Activated T-cell treated with anti-CD3 and anti-CD28 coated beads for 48 hours (primary cell): ENCODE results near the gene TDRD7.
"Not testable (repeated sequence)": the region's sequence is repeated elsewhere in the genome, so short reads cannot be mapped to it uniquely, and the experiment has no call there.

Source experiments
- DNase-seq: peaks from one replicate; pipeline ENCODE4 v3.0.0-alpha.2; 2020; ENCODE audit warnings: low read depth

Gene TDRD7

DNA sequence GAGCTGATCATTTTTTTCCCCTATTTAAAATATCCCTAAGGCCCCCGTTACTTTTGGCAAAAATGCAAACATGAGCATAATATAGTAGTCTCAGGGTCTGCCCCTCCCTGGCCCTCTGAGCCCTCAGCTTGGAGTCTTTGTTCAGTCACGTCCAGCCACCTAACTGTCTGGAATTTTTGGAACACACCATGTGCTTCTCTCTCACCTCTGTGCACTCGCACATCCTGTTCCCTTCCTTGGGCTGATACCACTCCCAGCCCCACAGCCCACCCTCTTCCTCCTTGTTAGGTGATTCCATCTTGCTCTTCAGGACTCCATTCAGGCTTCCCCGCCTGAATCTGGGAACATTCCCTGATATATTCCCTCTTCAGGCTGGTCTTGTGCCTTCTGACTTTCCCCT is 16.0 kb downstream of the TDRD7 start:
- DNase-seq: no peak

DNA sequence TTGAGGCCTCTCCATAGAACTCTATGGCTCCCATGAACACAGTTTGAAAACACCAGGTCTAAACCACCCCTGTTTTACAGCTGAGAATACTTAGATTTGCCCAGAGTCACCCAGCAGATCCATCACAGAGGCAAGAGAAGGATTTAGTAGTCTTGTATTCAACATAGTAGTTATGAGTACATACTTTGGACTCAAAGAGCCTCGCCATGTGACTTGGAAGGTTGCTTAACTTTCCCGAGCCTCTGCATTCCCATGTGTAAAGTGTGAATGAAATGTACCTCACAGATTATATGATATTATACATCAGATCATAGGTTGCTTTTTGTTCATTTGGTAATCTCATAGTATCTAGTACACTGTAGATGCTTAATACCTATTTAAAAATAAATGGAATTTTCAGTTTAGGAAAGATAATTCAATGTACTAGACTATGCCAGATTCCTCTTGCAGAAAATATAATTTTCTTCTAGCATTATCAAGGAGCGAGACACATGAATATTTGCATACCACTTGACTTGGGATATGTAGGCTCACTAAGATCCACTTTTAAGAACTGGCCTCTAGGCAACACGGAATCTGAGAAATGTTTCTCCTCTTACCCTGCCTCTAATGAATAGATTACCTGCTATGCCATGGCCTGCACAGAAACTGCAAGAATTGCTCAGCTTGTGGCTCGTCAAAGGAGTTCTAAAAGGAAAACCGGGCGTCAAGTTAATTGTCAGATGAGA is 18.6 kb downstream of the TDRD7 start:
- DNase-seq: no peak

DNA sequence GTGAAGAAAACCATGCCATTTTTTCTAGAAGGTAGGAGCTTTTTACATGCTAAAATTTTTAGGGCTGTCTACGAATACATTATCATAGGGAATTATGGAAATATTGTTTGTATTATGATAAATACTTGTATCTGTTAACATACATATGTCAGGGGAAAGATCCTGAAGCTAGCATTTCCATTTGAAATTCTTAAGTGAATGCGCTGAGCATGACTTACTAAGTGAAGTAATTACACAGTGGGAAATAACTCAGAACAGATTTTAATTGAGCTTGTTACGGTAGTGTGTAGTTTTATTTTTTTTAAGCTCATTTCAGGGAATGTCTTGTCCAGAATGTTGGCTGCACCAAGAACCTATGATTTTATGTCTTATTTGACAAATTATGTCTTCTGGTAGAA is 19.1 kb downstream of the TDRD7 start:
- no peak for DNase-seq

DNA sequence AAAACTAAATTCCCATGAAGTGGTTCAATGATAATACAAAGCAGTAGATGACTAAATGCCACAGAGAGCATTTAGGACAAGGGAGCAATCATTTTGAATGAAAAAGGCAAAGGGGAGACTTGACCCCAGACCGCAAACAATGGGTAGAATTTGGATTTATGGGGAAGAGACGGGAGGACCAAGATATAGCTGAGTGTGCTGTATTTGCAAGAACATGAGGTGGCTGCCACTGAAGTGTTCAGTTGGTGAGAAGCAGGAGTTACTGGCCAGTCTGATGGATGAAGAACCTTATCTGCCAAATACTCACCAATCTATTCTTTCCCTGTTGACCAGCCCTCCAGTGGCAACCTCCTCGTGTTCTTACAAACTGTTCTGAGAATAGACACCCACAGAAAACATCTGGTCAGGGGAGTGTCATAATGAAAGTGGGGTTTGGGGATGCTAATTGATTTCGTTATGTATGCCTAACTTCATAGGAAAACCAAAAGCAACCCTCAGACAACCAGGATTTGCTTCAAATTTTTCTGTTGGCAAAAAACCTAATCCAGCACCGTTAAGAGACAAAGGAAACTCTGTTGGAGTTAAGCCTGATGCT is 19.8 kb downstream of the TDRD7 start:
- no peak for DNase-seq

DNA sequence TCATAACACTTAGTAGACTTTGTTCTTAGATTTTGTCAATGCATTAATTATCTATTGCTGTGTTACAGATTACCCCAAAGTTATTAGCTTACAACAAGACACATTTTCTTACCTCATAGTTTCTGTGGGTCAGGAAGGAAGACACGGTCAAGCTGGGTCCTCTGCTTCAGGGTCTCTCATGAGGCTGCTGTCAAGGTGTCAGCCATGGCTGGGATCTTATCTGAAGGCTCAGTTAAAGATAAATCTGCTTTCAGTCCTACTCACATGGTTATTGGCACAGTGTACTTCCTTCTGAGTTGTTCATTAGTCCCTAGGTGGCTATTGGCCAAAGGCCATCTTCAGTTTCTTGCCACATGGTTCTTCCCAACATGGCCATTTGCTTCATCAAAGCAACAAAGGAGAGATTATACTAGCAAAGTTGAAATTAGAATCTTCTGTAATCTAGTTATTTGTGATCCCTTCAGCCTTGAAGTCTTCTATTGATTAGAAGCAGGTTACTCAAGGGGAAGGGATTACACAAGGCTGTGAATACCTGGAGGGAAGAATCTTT is 25.2 kb downstream of the TDRD7 start:
- DNase-seq: no peak

DNA sequence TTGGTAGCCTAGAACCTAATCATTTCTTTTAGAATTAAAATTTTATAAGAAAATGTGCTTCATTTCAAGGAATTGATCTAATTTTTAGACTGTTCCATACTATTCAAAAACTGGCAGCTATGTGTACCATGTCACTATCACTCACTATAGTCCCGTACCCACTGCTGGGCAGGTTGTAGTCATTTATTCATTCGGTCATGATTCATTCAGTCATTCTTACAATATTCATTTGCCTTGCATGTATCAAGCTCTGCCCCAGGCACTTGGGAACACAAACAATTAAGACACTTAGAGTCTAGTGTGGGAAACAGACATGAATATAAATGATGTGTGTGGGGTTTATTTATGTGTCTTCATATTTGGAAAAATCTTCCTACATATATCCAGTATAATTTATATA is 26.4 kb downstream of the TDRD7 start:
- no peak for DNase-seq

DNA sequence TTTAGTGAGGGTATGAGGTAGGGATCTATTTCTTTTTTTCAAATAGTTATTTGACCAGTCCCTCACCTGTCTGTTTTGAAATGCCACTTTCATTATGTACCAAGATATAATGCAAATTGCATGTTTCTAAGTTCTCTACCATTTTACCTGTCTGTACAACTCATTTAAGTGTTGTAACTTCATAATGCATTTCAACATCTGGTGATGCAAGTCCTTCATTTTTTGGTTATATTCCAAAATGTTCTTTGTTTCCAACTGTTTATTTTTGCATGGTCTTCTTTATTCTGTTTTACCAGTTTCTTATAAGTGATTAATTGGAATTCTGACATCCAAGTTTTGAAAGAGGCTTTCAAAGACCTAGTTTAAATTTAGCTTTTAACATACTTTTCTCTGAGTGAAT is 26.8 kb downstream of the TDRD7 start:
- no peak for DNase-seq

DNA sequence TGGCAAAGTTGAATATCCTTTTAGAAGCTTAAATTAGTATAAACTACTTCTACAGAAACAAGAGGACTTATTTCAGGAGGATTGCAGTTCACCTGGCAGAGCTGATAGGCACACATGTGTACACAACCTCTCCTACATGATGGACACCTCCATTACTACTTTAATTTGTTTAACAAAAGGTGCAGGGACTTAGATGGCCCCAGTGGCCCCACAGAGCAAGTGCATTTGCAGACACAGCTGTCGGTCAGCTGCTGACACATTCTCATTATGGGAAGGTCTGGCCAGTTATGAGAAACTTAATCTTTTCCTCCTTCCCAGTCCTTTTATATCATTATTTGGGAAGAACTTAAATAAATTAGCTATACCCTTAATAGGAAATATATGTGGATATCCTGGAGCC is 28.3 kb downstream of the TDRD7 start:
- DNase-seq: no peak

DNA sequence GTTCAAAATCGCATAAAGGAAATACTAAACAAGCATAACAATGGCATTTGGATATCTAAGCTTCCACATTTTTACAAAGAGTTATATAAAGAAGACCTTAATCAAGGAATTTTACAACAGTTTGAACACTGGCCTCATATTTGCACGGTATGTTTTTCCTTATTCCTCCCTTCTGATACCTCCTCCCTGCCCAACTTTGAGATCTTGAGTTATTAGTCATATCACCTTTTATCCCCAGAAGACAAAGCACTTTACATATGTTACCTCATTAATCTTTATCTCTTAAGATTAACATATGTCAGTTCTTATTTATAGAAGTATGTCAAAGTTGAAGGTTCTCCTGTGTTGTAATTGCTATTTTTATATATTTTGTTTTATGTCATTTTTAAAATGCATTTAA is 29.8 kb downstream of the TDRD7 start:
- DNase-seq: no peak

DNA sequence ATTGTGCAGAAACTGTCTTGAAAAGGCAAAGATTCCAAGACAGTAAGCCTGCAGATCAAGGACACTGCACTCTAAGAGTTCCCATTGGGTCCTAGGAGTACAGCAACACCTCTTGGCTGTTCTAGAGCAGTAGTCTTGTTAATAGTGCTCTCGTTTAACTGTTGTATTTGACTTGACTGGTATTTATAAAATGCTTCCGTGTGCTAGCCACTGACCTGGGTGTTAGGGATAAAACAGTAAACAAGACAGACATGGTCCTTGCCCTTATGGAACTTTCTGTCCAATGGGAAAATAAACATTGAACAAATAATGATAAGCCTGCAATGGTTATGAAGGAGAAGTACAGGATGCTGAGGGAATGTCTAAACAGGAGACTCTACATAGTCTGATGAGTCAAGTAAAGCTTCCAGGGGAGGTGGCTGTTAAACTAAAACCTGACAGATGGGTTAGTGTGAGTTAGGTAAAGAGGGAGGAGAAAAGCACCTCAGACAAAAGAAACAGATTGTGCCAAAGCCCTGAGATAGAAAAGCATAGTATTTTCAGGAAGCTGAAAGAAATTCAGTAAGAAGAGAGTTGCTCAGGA is 33.3 kb downstream of the TDRD7 start:
- DNase-seq: no peak

DNA sequence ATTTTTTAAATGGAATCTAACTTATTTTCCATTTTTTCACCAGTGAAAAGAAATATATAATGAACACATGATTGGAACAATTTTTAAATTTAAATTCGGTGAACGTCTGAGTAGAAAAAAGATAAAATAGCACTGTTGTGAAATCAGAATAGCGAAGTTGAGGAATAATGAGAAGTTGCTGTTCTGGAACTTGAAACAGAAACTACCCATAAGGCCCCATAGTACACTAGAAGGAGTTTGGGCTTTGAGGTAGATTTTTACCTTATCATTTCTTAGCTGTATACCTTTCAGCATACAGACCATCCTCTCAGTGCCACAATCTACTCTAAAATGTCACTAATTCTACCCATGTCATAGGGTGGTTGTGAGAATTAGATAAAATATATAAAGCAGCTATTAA is 35.1 kb downstream of the TDRD7 start:
- DNase-seq: no peak

DNA sequence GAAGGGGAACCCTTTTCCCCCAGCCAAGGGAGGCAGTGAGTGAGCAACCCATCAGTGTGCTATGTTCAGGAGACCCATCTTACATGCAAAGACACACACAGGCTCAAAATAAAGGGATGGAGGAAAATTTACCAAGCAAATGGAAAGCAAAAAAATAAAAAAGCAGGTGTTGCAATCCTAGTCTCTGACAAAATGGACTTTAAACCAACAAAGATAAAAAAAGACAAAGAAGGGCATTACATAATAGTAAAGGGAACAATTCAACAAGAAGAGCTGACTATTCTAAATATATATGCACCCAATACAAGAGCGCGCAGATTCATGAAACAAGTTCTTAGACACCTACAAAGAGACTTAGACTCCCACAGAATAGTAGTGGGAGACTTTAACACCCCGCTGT is 41.7 kb downstream of the TDRD7 start:
- DNase-seq: not testable (repeated sequence)

DNA sequence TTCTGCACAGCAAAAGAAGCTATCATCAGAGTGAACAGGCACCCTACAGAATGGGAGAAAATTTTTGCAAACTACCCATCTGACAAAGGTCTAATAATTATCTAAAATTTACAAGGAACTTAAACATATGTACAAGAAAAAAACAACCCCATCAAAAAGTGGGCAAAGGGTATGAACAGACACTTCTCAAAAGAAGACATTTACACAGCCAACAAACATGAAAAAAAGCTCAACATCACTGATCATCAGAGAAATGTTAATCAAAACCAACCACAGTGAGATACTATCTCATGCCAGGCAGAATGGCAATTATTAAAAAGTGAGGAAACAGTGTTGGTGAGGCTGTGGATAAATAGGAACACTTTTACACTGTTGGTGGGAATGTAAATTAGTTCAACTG is 44.9 kb downstream of the TDRD7 start:
- not testable (repeated sequence) for DNase-seq

DNA sequence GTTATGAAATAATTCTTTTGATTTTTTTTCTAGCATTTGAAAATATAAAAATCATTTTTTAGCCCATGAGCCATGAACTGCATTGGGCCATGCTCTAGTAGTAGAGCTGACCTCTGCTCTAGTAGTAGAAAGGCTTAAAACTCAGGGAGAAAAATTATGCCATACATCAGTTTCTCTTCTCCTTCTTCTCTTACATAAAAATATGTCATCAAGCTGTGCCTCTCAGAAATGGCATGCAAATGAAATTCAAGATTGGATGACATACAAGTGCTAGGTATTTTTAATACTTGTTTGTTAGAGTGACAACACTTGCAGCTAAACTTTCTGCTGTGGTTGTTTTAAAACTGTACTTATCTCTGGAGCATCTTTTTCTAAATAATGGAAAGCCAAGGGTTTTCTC is 47.4 kb downstream of the TDRD7 start:
- no peak for DNase-seq

DNA sequence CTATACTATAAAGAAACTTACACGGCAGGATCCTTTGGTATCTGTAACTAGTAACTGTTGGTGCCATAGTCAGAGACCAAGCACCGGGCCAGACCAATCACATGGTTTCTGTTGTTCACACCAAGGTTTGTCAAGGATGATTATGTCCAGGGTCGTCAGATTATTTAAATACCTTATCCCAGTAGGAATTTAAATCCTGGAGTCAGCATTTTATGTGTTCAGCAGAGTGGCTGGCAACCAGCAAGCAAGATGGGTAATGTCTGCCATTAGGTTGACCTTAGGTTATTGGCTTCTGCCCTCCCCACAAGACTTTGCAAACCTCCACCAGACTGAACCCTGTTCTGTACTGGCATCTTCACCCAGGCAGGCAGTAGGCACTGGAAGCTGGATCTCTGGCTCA is 50.3 kb downstream of the TDRD7 start:
- DNase-seq: no peak

DNA sequence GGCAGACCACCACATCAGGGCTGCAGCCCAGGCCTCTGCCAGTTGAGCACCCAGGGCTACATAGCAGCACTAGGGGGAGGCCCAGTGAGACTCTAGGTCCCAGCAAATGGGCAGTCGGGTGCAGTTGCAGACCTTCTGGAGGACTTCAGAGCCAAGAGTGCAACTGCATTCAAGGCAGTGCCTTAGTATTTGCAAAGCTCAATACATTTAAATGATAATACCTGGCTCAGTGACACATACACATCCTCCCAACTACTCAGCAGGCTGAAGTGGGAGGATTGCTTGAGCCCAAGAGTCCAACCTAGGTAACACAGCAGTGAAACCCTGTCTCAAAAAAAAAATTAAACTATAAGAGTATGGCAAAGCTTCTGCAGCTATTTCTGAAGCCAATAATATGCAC is 51.0 kb downstream of the TDRD7 start:
- DNase-seq: no peak

DNA sequence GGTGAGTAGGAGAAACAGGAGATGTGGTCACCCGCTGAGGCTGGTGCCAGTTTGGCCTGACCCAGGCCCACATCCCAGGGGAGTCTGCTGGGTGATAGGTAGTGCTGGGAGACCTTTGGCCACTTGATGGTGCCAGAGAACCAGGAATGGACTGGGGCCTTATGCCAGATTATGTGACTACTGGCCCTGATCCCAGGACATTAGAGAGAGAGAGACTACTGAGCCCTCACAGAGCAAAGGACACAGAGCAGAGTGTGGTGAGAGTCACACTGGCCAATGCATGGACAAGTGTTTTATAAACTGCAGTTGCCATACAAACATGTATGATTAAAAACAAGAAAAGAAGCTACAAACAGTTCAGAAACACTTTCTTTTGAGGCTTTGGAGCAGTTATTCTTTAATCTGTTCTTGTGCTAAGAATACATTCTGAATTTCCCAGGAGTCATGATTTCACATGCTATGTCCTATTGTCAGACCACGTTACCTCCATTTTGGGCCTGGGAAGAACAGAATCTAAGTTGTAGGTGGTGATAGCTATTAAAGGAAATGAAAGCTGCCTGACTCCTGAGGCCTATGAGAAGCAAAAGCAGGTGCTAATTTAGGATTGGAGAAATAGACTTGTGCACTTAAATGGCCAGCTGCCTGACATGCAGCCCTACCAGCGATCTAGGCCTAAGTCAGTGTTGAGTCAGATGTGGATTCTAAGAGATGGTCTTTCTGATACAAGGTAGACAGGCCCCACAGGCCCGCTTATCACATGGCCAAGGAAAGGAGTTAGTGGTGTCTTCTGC is 57.0 kb downstream of the TDRD7 start:
- DNase-seq: peak; percentile 20

DNA sequence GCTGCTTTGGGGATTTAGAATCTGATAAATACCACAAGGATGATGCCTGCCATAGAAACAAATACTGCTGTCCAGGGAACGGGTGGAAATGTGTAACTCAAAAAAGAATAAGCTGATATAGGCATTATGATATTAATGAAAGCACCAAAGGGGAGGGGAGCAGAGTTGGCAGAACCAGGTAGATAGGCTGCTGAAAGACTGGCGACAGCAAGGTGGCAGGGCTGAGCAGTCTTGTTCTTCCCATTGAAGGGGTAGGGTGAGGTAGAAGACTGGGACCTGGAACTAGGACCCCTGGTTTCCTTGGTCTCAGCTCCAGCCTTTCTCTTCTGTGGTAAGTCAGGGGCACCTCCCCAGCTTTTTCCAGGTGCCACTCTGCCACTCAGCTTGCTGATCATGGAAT is 58.2 kb downstream of the TDRD7 start:
- DNase-seq: no peak

DNA sequence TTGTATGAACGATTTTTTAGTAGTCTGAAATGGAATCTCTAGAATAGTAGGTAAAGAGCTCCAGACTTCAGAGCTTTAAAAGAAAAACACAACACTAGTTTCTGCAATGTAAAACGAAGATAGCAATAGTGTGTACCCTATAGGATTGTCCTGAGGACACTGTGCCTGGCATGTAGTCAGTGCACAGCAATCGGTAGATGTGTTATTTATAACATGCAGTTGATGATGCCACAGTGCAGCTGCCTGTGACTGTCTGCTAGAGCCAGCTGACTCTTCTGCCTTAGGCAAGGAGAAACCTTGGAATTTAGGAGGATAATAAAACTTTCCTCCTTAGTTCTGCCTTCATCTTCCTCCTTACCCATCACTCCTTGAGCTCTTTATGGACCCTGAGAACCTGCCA is 61.8 kb downstream of the TDRD7 start:
- DNase-seq: no peak

DNA sequence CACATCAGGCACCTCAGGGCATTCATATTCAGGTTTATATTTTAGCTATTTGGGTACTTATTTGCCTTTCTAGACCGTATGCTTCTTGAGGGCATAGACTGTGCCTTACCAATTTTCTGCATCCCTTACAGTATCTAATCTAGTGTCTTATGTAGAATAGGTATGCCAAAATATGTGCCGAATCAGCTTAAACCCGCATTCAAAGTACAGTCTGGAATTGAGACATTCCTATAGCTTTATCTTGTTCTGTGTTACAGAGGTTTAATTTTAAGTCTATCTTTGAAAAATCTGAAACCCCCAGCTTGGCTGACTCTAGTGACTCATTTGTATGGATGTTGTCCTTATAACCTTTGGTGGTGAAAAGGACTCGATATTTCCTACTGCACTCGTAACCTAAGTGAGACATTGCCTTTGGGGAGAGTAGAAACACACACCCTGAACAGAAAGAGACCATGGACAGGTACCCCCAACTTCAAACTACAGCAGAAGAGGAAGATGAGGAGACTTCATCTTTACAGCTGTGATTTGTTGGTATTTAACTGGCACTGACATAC is 62.6 kb downstream of the TDRD7 start:
- DNase-seq: no peak

DNA sequence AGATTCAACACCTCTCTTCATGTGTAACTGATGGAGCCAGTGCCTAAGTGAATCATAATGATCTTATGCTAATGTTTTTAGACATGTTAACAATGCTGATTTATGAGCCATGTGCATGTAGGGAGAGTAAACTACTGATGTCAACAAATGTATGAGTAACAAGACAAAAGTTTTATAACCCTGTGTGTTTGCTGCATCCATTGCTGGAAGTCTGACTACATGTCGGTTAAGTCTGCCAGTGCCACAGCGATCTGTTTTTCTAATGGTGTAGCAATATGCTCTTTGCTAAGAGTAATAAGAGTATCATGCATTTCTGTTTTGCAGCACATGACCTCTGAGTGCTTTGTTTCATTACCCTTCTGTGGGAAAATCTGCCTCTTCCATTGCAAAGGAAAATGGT is 63.2 kb downstream of the TDRD7 start:
- DNase-seq: no peak

DNA sequence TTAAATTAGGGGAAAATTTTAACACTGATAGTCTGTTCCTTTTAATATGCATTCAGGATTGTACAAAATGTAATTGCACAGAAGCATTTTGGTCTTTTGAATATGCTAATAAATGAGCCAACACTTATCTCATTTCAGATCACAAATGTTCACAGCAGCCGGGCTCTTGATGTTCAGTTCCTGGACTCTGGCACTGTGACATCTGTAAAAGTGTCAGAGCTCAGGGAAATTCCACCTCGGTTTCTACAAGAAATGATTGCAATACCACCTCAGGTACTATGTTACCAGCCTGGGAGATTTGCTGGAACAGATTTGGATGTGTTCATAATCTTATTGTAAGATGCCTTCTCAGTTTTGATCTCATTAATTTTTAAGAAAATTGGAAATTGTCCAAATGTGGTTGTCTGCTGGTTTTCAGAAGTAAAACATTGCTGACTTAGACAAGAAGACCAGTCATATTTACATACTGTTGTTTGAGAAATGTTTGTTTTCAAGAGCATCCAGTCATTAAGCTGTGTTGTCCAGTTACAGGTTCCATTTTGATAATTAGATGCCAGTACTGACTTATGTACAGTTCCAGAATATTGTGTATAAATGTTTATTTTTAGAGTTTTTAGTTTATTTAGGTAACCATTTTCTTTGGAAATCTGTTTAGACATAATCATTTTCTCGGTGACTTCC is 66.5 kb downstream of the TDRD7 start:
- DNase-seq: no peak
